ENCODE measurements around the gene VPS37C.

DNA sequence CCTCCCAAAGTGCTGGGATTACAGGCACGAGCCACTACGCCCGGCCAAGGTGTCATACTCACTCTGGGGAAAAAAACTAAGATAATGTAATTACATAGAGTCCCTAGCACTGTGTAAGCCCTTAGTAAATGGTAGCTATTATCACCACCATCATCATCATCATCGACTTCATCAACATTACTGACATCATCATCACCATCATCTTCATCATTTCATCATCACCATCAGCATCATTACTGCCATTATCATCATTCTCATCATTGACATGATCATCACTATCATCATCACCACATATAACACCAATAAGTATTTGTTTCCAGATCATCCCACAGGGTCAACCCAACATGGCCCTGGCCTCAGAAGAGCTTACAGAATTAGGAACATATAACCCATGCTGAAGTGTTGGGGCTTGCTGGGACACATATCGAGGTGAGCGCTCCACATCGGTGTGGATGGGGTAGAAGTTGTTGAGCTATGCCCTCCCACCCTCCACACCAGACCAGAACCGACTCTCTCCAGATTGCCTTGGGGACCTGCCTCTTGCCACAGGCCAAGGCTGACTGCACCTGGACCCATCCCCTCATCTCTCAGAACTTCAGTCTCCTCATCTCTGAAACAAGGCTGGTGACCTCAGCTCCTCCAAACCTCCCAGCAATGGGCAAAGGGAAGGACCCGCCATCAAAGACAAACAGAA, 73.7 kb downstream of the VPS37C start:
- TF ChIP-seq POLR2AphosphoS5 (IDR thresholded peaks at IDR 0.05) (no peak), POLR2A (IDR thresholded peaks at IDR 0.05) (no peak)
- TF ChIP-seq, protein P1, sequence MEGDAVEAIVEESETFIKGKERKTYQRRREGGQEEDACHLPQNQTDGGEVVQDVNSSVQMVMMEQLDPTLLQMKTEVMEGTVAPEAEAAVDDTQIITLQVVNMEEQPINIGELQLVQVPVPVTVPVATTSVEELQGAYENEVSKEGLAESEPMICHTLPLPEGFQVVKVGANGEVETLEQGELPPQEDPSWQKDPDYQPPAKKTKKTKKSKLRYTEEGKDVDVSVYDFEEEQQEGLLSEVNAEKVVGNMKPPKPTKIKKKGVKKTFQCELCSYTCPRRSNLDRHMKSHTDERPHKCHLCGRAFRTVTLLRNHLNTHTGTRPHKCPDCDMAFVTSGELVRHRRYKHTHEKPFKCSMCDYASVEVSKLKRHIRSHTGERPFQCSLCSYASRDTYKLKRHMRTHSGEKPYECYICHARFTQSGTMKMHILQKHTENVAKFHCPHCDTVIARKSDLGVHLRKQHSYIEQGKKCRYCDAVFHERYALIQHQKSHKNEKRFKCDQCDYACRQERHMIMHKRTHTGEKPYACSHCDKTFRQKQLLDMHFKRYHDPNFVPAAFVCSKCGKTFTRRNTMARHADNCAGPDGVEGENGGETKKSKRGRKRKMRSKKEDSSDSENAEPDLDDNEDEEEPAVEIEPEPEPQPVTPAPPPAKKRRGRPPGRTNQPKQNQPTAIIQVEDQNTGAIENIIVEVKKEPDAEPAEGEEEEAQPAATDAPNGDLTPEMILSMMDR (IDR thresholded peaks at IDR 0.05): no peak
